GM19328 (cell line): Measurements from ENCODE around the gene AQP6.

Experiments
- ATAC-seq: cut with Tn5 transposase; IDR thresholded peaks from one replicate; pipeline ENCODE4 v1.9.1; 2021; ENCODE audit warnings: mild to moderate bottlenecking, moderate library complexity; ENCODE audit not compliant: unreplicated experiment

AQP6 gene

GRCh38 chr12:49972641-49973360 is at the start of gene AQP6:
AQP6 (plus strand) TSS chr12:49972947; CDS start chr12:49973174, 227 bp downstream.
- no peak for ATAC-seq

- no peak for ATAC-seq
These were observed 49.6 kb upstream of the AQP6 start for GRCh38 chr12:49923035-49923644.

- no peak for ATAC-seq
These were observed 48.7 kb upstream of the AQP6 start for GRCh38 chr12:49923880-49924556.

GRCh38 chr12:49924628-49925246 is 48.0 kb upstream of the AQP6 start:
- no peak for ATAC-seq

GRCh38 chr12:49925433-49926204 is 47.1 kb upstream of the AQP6 start:
- no peak for ATAC-seq

- ATAC-seq: no peak
These were observed 44.3 kb upstream of the AQP6 start for GRCh38 chr12:49928471-49928870.

GRCh38 chr12:49929581-49929980 is 43.2 kb upstream of the AQP6 start:
- ATAC-seq: no peak

GRCh38 chr12:49930515-49931288 is 42.0 kb upstream of the AQP6 start:
- no peak for ATAC-seq

- ATAC-seq: no peak
These were observed 40.7 kb upstream of the AQP6 start for GRCh38 chr12:49932023-49932422.

GRCh38 chr12:49932533-49933130 is 40.1 kb upstream of the AQP6 start:
- no peak for ATAC-seq

GRCh38 chr12:49933796-49934195 is 39.0 kb upstream of the AQP6 start:
- no peak for ATAC-seq

GRCh38 chr12:49934505-49934904 is 38.2 kb upstream of the AQP6 start:
- no peak for ATAC-seq

GRCh38 chr12:49936925-49937324 is 35.8 kb upstream of the AQP6 start:
- no peak for ATAC-seq

- ATAC-seq: no peak
These were observed 35.0 kb upstream of the AQP6 start for GRCh38 chr12:49937639-49938300.

- ATAC-seq: no peak
These were observed 33.4 kb upstream of the AQP6 start for GRCh38 chr12:49939307-49939706.

GRCh38 chr12:49939707-49940106 is 33.0 kb upstream of the AQP6 start:
- no peak for ATAC-seq

- ATAC-seq: no peak
These were observed 30.9 kb upstream of the AQP6 start for GRCh38 chr12:49941556-49942511.

- ATAC-seq: no peak
These were observed 30.2 kb upstream of the AQP6 start for GRCh38 chr12:49942512-49942893.
